Erythroblast (primary cell): Measurements from ENCODE around the gene PPM1G.

Source experiments
- GATA1 ChIP-seq: IDR thresholded peaks from 2 replicates; pipeline ENCODE4 v1.6.1; 2011; ENCODE audit warnings: low read depth, mild to moderate bottlenecking, control low read depth, low read length, moderate library complexity
- POLR2A ChIP-seq: IDR thresholded peaks from 2 replicates; pipeline ENCODE4 v1.6.1; 2011; ENCODE audit warnings: mild to moderate bottlenecking, low read length

DNA sequence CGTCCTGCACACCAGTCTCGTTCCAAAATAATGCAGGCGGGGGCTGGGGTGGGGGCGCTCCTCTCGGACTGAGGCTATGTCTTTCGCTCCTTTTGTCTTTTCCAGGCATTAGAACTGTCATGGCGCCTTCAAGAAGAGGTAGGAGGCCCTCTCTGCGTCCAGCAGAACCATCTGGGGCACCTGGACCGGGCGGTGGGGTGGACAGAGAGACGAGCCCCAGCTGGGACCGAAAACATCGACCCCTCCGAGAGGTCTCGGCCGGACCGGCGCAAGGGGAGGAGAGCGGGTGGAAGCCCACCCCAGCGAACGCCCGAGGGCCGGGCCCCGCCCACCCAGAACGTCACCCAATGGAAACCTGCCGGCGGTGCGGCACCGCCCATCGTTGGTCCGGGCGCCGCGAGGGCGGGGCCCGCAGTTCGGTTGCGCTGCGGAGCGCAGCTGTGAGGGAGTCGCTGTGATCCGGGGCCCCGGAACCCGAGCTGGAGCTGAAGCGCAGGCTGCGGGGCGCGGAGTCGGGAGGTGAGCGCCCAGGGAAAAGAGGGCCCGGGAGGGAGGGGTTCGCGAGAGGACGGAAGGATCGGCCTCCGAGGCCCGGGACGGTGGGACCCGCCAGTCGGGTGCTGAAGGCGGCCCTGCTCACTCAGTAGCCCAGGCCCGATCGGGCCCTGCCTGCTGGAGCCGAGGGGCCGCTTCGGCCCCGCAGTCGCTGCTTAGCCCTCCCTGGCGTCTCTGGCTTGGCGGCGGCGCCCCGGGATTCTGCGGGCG lies 19.0 kb upstream of the PPM1G start, which contains the start of gene NRBP1:
- peak; percentile 94 for TF ChIP-seq POLR2A
- no peak for TF ChIP-seq GATA1
